SK-N-SH (cell line): ENCODE data around the gene ACOX2. TPM values are rescaled to one million over a fixed set of nuclear protein-coding genes. Genes with fewer than 3 reads are reported as not detected.
A peak's percentile ranks its signal among the peaks of the same experiment; 100 is the strongest.

Source experiments
- CTCF ChIA-PET: fragments of 300-600, 350-600 bp; formaldehyde crosslinking; extraction: SDS; loops from one replicate; lab custom pipeline; 2021; lab: Yijun Ruan, JAX
- POLR2A ChIA-PET: fragments of 350-600 bp; sonication (Branson Sonifier 250); formaldehyde crosslinking; extraction: SDS; loops from one replicate; lab custom pipeline; 2020; ENCODE audit warnings: antibody characterized with exemption, inconsistent platforms; lab: Yijun Ruan, JAX
- DNase-seq: peaks from one replicate; pipeline ENCODE4 v3.0.0; 2012
- H2AFZ ChIP-seq: fragments of 200-600 bp; sonication (generic); 2 replicates; pipeline ENCODE4 v1.8.1; 2016; ENCODE audit warnings: antibody characterized with exemption, mild to moderate bottlenecking, low read depth
- H3F3A ChIP-seq: fragments of 200-600 bp; sonication (generic); replicated peaks from 2 replicates; pipeline ENCODE3; 2016; ENCODE audit warnings: antibody characterized with exemption, mild to moderate bottlenecking; ENCODE audit not compliant: insufficient read depth
- H3K27ac ChIP-seq, 2 experiments: fragments of 200-500 bp in 1 of 2; fragments of 200-600 bp in 1 of 2; sonication (Bioruptor generic) in 1 of 2; sonication (generic), shearing (Covaris generic) in 1 of 2; 2 replicates each; pipeline versions ENCODE4 v1.5.1 to v1.6.1; 2014 to 2016; ENCODE audit warnings: low read depth in 2 of 2, inconsistent platforms in 1 of 2, low read length in 1 of 2, mild to moderate bottlenecking in 1 of 2, mixed read lengths in 1 of 2
- H3K27me3 ChIP-seq: fragments of 200-600 bp; sonication (generic), shearing (Covaris generic); 2 replicates; pipeline ENCODE4 v1.6.1; 2016; ENCODE audit warnings: mixed run types; ENCODE audit not compliant: insufficient read depth
- H3K36me3 ChIP-seq, 2 experiments: fragments of 200-500 bp in 1 of 2; fragments of 200-600 bp in 1 of 2; sonication (Bioruptor generic) in 1 of 2; sonication (generic) in 1 of 2; replicated peaks in 1 of 2; 2 replicates each; pipeline versions ENCODE3 to v1.5.1; 2014 to 2016; ENCODE audit warnings: low read length in 1 of 2, mild to moderate bottlenecking in 1 of 2; ENCODE audit not compliant: insufficient read depth in 2 of 2, control insufficient read depth in 1 of 2
- H3K4me1 ChIP-seq, 2 experiments: fragments of 200-500 bp in 1 of 2; fragments of 200-600 bp in 1 of 2; sonication (Bioruptor generic) in 1 of 2; sonication (generic), shearing (Covaris generic) in 1 of 2; 2 replicates each; pipeline versions ENCODE4 v1.5.1 to v1.6.1; 2014 to 2016; ENCODE audit warnings: low read depth in 1 of 2, low read length in 1 of 2, mixed run types in 1 of 2; ENCODE audit not compliant: insufficient read depth in 2 of 2, control insufficient read depth in 1 of 2
- H3K4me2 ChIP-seq: fragments of 200-600 bp; sonication (generic), shearing (Covaris generic); 2 replicates; pipeline ENCODE4 v1.6.1; 2017; ENCODE audit warnings: mixed run types
- H3K4me3 ChIP-seq, 2 experiments: fragments of 200-500 bp in 1 of 2; fragments of 200-600 bp in 1 of 2; sonication (Bioruptor generic) in 1 of 2; sonication (generic), shearing (Covaris generic) in 1 of 2; 2 replicates each; pipeline versions ENCODE4 v1.5.1 to v1.8.1; 2014 to 2016; ENCODE audit warnings: low read depth in 2 of 2, inconsistent platforms in 1 of 2, low read length in 1 of 2, mild to moderate bottlenecking in 1 of 2, mixed read lengths in 1 of 2, moderate library complexity in 1 of 2
- H3K79me2 ChIP-seq: fragments of 200-600 bp; sonication (generic); 2 replicates; pipeline ENCODE4 v1.8.1; 2017; ENCODE audit warnings: mild to moderate bottlenecking; ENCODE audit not compliant: insufficient read depth
- H3K9ac ChIP-seq: fragments of 200-600 bp; sonication (generic); 2 replicates; pipeline ENCODE4 v1.6.1; 2017; ENCODE audit warnings: mixed run types
- H3K9me2 ChIP-seq: fragments of 200-600 bp; sonication (generic); 2 replicates; pipeline ENCODE4 v1.6.1; 2017; ENCODE audit warnings: mixed run types
- H3K9me3 ChIP-seq: fragments of 200-600 bp; sonication (generic); 2 replicates; pipeline ENCODE4 v1.6.1; 2017; ENCODE audit warnings: mixed run types, mild to moderate bottlenecking, moderate library complexity
- H4K20me1 ChIP-seq: fragments of 200-600 bp; sonication (generic); 2 replicates; pipeline ENCODE4 v1.6.1; 2017; ENCODE audit warnings: mild to moderate bottlenecking, mixed run types; ENCODE audit not compliant: insufficient read depth
- CHD2 ChIP-seq: fragments of 150-350 bp; IDR thresholded peaks from 2 replicates; pipeline ENCODE4 v1.6.1; 2018; ENCODE audit warnings: low read length; ENCODE audit not compliant: partially characterized antibody
- FOSL2 ChIP-seq: IDR thresholded peaks from 2 replicates; pipeline ENCODE4 v1.4.0; 2012; ENCODE audit warnings: low read depth, mild to moderate bottlenecking, moderate library complexity, borderline replicate concordance
- FOXM1 ChIP-seq: IDR thresholded peaks from 2 replicates; pipeline ENCODE4 v1.4.0; 2012; ENCODE audit warnings: low read depth, mild to moderate bottlenecking
- GATA2 ChIP-seq: sonication (generic); formaldehyde crosslinking; IDR thresholded peaks from 2 replicates; pipeline ENCODE4 v1.5.0; 2020; ENCODE audit warnings: mild to moderate bottlenecking, missing genetic modification reagents
- JUND ChIP-seq: IDR thresholded peaks from 2 replicates; pipeline ENCODE4 v1.4.0; 2012
- MAX ChIP-seq: IDR thresholded peaks from 2 replicates; pipeline ENCODE4 v1.4.0; 2012; ENCODE audit warnings: low read depth
- MEF2A ChIP-seq: IDR thresholded peaks from 2 replicates; pipeline ENCODE4 v1.4.0; 2012; ENCODE audit warnings: low read depth, borderline replicate concordance
- NFIC ChIP-seq: IDR thresholded peaks from 2 replicates; pipeline ENCODE4 v1.4.0; 2012; ENCODE audit warnings: borderline replicate concordance
- PBX3 ChIP-seq: IDR thresholded peaks from 2 replicates; pipeline ENCODE4; 2012
- RAD21 ChIP-seq: IDR thresholded peaks from 2 replicates; pipeline ENCODE4 v1.6.1; 2012; ENCODE audit warnings: mild to moderate bottlenecking, low read length
- RCOR1 ChIP-seq: fragments of 150-350 bp; IDR thresholded peaks from 2 replicates; pipeline ENCODE4 v1.6.1; 2017; ENCODE audit warnings: antibody characterized with exemption, low read length
- RFX5 ChIP-seq: IDR thresholded peaks from 2 replicates; pipeline ENCODE4 v1.6.1; 2012; ENCODE audit warnings: mild to moderate bottlenecking, improper control_type of control experiment, low read length
- SMC3 ChIP-seq: IDR thresholded peaks from 2 replicates; pipeline ENCODE4 v1.6.1; 2012; ENCODE audit warnings: low read depth, low read length, improper control_type of control experiment
- TEAD4 ChIP-seq: IDR thresholded peaks from 2 replicates; pipeline ENCODE4 v1.4.0; 2012; ENCODE audit warnings: mild to moderate bottlenecking, borderline replicate concordance; ENCODE audit not compliant: insufficient read depth
- USF2 ChIP-seq: fragments of 150-350 bp; IDR thresholded peaks from 2 replicates; pipeline ENCODE4 v1.6.1; 2017; ENCODE audit warnings: antibody characterized with exemption, low read length, low read depth, borderline replicate concordance
- WGBS: methylation state at CpG from one replicate; pipeline ENCODE4 v1.1.6; 2017; ENCODE audit warnings: low lambda C conversion rate; 5-methylcytosine and 5-hydroxymethylcytosine counted together
- polyA plus RNA-seq, 3 experiments: library from polyadenylated mRNA; depleted of rRNA; stranded (reverse); fragments of >200 nt; gene quantifications; 2 replicates each; pipeline ENCODE4 v1.2.3, GENCODE V29; 2012
- TF ChIP-seq, protein P1 (sequence below): fragments of 200-600 bp; sonication (generic); IDR thresholded peaks from 2 replicates; pipeline ENCODE4 v1.6.1; 2017; ENCODE audit warnings: antibody characterized with exemption, mild to moderate bottlenecking, moderate library complexity

Gene ACOX2
- polyA plus RNA-seq, 1 of the 3 experiments (the other 2 are of a cell fraction) = 9.0 TPM

- Histone ChIP-seq H3K9ac (no peak overlapping the region), H3F3A (peaks cover 4% of the 10 kb centered on the region), H2AFZ (peak overlapping the region; percentile 60; the same call in 1 of the 2 replicates), H4K20me1 (no peaks in the 10 kb centered on the region), H3K36me3 (no peaks in the 10 kb centered on the region), H3K27ac (no peak overlapping the region), H3K79me2 (no peaks in the 10 kb centered on the region), H3K4me3 (peak overlapping the region in 1 of 2 experiments; percentile 17; a peak in 1 of 4 replicates), H3K4me1 (peaks cover 12 to 32% of the 10 kb centered on the region in 2 experiments), H3K9me2 (no peaks in the 10 kb centered on the region), H3K9me3 (no peaks in the 10 kb centered on the region), H3K4me2 (no peak overlapping the region), H3K27me3 (no peaks in the 10 kb centered on the region)
- TF ChIP-seq, protein P1, sequence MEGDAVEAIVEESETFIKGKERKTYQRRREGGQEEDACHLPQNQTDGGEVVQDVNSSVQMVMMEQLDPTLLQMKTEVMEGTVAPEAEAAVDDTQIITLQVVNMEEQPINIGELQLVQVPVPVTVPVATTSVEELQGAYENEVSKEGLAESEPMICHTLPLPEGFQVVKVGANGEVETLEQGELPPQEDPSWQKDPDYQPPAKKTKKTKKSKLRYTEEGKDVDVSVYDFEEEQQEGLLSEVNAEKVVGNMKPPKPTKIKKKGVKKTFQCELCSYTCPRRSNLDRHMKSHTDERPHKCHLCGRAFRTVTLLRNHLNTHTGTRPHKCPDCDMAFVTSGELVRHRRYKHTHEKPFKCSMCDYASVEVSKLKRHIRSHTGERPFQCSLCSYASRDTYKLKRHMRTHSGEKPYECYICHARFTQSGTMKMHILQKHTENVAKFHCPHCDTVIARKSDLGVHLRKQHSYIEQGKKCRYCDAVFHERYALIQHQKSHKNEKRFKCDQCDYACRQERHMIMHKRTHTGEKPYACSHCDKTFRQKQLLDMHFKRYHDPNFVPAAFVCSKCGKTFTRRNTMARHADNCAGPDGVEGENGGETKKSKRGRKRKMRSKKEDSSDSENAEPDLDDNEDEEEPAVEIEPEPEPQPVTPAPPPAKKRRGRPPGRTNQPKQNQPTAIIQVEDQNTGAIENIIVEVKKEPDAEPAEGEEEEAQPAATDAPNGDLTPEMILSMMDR = peak; percentile 90
- TF ChIP-seq RAD21 = peak; percentile 92
- TF ChIP-seq RFX5 = no peak
- TF ChIP-seq RCOR1 = 0 out of 2 replicates have a peak, but pooled peaks have one; percentile 26
- no peak for TF ChIP-seq GATA2
- TF ChIP-seq SMC3 = peak; percentile 96
- no peak for TF ChIP-seq FOXM1
- no peak for TF ChIP-seq TEAD4
- no peak for TF ChIP-seq USF2
- TF ChIP-seq MEF2A = no peak
- TF ChIP-seq JUND = no peak
- no peak for TF ChIP-seq PBX3
- TF ChIP-seq FOSL2 = no peak
- TF ChIP-seq CHD2 = peak; percentile 76
- TF ChIP-seq MAX = no peak
- no peak for TF ChIP-seq NFIC
- WGBS = 24% methylated on average over 11 of the region's 11 CpGs
- ChIA-PET CTCF (interaction anchor here (0.8 to 12.5 kb wide), 11 partner anchors 10 to 225 kb away, joined by 3 to 99 read pairs (median 4); partner anchors contain the start of gene KCTD6), POLR2A (no interaction called here)
- DNase-seq = peak; percentile 89
Observed at GRCh38 chr3:58532794-58533220, 4.2 kb downstream of the ACOX2 start.
